A673 (cell line): ENCODE results near the gene USP15. TPM values are rescaled to one million over a fixed set of nuclear protein-coding genes. Genes with fewer than 3 reads are reported as not detected.

Experiments used
- BruUV-seq: library from RNA; stranded (reverse); fragments of 400-500 nt; replicated peaks from 2 replicates; lab custom pipeline; 2021; lab: Mats Ljungman, UMichigan
- CTCF ChIA-PET: fragments of 300-600 bp; sonication (Branson Sonifier 250); formaldehyde crosslinking; loops from one replicate; lab custom pipeline; 2022; ENCODE audit warnings: antibody characterized with exemption; lab: Charles Lee
- POLR2A ChIA-PET: fragments of 300-600 bp; sonication (Branson Sonifier 250); formaldehyde crosslinking; loops from one replicate; lab custom pipeline; 2022; ENCODE audit warnings: antibody characterized with exemption; ENCODE audit not compliant: low non-redundant PET; lab: Charles Lee
- DNase-seq: peaks from one replicate; pipeline ENCODE4 v3.0.0-alpha.2; 2015; ENCODE audit warnings: low spot score
- H3K27ac ChIP-seq: fragments of 200-600 bp; sonication (generic); 2 replicates; pipeline ENCODE4 v1.5.1; 2016; ENCODE audit warnings: mixed run types, low read depth, mild to moderate bottlenecking, mixed read lengths, antibody characterized with exemption, low read length; ENCODE audit not compliant: poor library complexity, severe bottlenecking
- H3K27me3 ChIP-seq: fragments of 200-600 bp; sonication (generic); replicated peaks from 2 replicates; pipeline ENCODE4 v1.6.1; 2017; ENCODE audit warnings: mixed run types, low read depth, mild to moderate bottlenecking, mixed read lengths, antibody characterized with exemption, low read length; ENCODE audit not compliant: insufficient read depth, poor library complexity
- H3K36me3 ChIP-seq: fragments of 200-600 bp; sonication (generic); 2 replicates; pipeline ENCODE4 v1.6.1; 2016; ENCODE audit warnings: mixed run types, mild to moderate bottlenecking, mixed read lengths, antibody characterized with exemption, low read length; ENCODE audit not compliant: insufficient read depth, poor library complexity, severe bottlenecking
- H3K4me1 ChIP-seq: fragments of 200-600 bp; sonication (generic); 2 replicates; pipeline ENCODE4 v1.6.1; 2017; ENCODE audit warnings: mixed run types, mild to moderate bottlenecking, mixed read lengths, antibody characterized with exemption, low read length; ENCODE audit not compliant: insufficient read depth, poor library complexity, severe bottlenecking
- H3K4me3 ChIP-seq: fragments of 200-600 bp; sonication (generic); 2 replicates; pipeline ENCODE4 v1.5.1; 2016; ENCODE audit warnings: low read depth, mixed run types, mild to moderate bottlenecking, mixed read lengths, low read length; ENCODE audit not compliant: poor library complexity, severe bottlenecking
- H3K9me3 ChIP-seq: fragments of 200-600 bp; sonication (generic); 2 replicates; pipeline ENCODE4 v1.6.1; 2016; ENCODE audit warnings: mixed run types, low read depth, mild to moderate bottlenecking, mixed read lengths, antibody characterized with exemption, low read length; ENCODE audit not compliant: poor library complexity, severe bottlenecking
- CTCF ChIP-seq: fragments of 300-800, 200-600 bp; sonication (generic); conservative IDR thresholded peaks from 2 replicates; pipeline ENCODE4 v1.5.1; 2017; ENCODE audit warnings: low read depth, mild to moderate bottlenecking, antibody characterized with exemption, low read length, moderate library complexity, mixed read lengths
- EZH2 ChIP-seq: fragments of 200-600 bp; sonication (generic); IDR thresholded peaks from 2 replicates; pipeline ENCODE4 v1.6.1; 2017; ENCODE audit warnings: borderline replicate concordance, low read depth, mild to moderate bottlenecking, mixed read lengths, antibody characterized with exemption, low read length; ENCODE audit not compliant: poor library complexity, severe bottlenecking
- intact Hi-C: fragments of 100-400 bp; cut with micrococcal nuclease; formaldehyde crosslinking; loops from one replicate; pipeline ENCODE4 v1.10.0; 2022; ENCODE audit not compliant: unreplicated experiment
- total RNA-seq: library from RNA; stranded (reverse); gene quantifications from 2 replicates; pipeline ENCODE4 v1.2.3, GENCODE V29; 2021

The USP15 gene
- total RNA-seq, 1 experiment from 2014 or later: 61.7 TPM

GRCh38 chr12:62239571-62239970, 20.6 kb upstream of the USP15 start:
- Histone ChIP-seq H3K36me3 (no peaks in the 10 kb centered on the region), H3K27me3 (no peaks in the 10 kb centered on the region), H3K4me1 (no peaks in the 10 kb centered on the region), H3K27ac (no peak overlapping the region), H3K9me3 (no peaks in the 10 kb centered on the region), H3K4me3 (no peak overlapping the region)
- intact Hi-C loops: no loop called here
- TF ChIP-seq EZH2 (no peak), CTCF (no peak)
- ChIA-PET CTCF (no interaction called here), POLR2A (no interaction called here)
- no TSS peak for BruUV-seq
- no peak for DNase-seq

- H3K9me3 ChIP-seq: no peaks in the 10 kb centered on the region
- no peaks in the 10 kb centered on the region for H3K27me3 ChIP-seq
- POLR2A ChIA-PET: no interaction called here
- no peak for DNase-seq
- BruUV-seq: no TSS peak
- no peaks in the 10 kb centered on the region for H3K36me3 ChIP-seq
- CTCF ChIA-PET: no interaction called here
- no peak overlapping the region for H3K27ac ChIP-seq
- H3K4me1 ChIP-seq: no peaks in the 10 kb centered on the region
- TF ChIP-seq EZH2 (no peak), CTCF (no peak)
- intact Hi-C loops: no loop called here
- H3K4me3 ChIP-seq: no peak overlapping the region
Observed at GRCh38 chr12:62247281-62248045, 12.7 kb upstream of the USP15 start.

DNA sequence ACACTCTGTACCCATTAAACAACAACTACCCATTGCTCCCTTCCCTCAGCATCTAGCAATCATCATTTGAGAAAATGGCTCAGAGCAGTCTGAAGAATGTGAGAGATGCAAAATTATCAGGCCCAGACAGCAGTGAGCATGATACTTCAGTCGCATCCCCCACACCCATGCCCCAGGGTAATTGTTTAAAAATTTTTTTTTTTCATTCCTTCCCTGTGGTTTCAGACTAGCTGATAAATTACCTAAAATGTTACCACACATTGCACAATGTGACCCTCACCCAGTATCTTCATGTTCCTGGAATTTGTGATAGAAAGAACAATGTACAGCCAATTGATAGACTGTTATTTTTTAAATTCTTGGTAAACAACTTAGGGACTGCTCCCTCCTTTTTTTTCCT, 11.3 kb upstream of the USP15 start:
- intact Hi-C loops: no loop called here
- POLR2A ChIA-PET: no interaction called here
- CTCF ChIA-PET: no interaction called here

More for the DNA sequence above, 11.3 kb upstream of the USP15 start:
- TF ChIP-seq EZH2: no peak
- no peak for TF ChIP-seq CTCF
- Histone ChIP-seq H3K36me3 (no peaks in the 10 kb centered on the region), H3K4me3 (no peak overlapping the region), H3K9me3 (no peaks in the 10 kb centered on the region), H3K27me3 (no peaks in the 10 kb centered on the region), H3K4me1 (no peaks in the 10 kb centered on the region), H3K27ac (no peak overlapping the region)
- no TSS peak for BruUV-seq
- no peak for DNase-seq
